Stimulated activated memory B cell treated with anti-CD40 and anti-IgM and Interleukin-4, amounts not matched to agents 10 μg/mL and 1 μg/mL and 100 μg/mL, for 72 hours (primary cell): ENCODE measurements around the gene CDK12.
"Not testable (repeated sequence)": the region's sequence is repeated elsewhere in the genome, so short reads cannot be mapped to it uniquely, and the experiment has no call there.

Experiments used
- ATAC-seq: fragments of 150-1000 bp; cut with Tn5 transposase; 2 replicates; pipeline ENCODE4 v1.10.0; 2021
- H3K27ac Mint-ChIP-seq: one replicate; pipeline ENCODE4 v1.8.0; 2022; ENCODE audit warnings: mild to moderate bottlenecking, mixed read lengths
- H3K27me3 Mint-ChIP-seq: one replicate; pipeline ENCODE4 v1.8.0; 2022; ENCODE audit warnings: mixed read lengths
- H3K36me3 Mint-ChIP-seq: one replicate; pipeline ENCODE4 v1.8.0; 2022; ENCODE audit warnings: mixed read lengths
- H3K4me1 Mint-ChIP-seq: one replicate; pipeline ENCODE4 v1.8.0; 2022; ENCODE audit warnings: mixed read lengths
- H3K4me3 Mint-ChIP-seq: one replicate; pipeline ENCODE4 v1.8.0; 2022; ENCODE audit warnings: mild to moderate bottlenecking, moderate library complexity, mixed read lengths
- H3K9me3 Mint-ChIP-seq: one replicate; pipeline ENCODE4 v1.8.0; 2022; ENCODE audit warnings: mixed read lengths

Gene CDK12

DNA sequence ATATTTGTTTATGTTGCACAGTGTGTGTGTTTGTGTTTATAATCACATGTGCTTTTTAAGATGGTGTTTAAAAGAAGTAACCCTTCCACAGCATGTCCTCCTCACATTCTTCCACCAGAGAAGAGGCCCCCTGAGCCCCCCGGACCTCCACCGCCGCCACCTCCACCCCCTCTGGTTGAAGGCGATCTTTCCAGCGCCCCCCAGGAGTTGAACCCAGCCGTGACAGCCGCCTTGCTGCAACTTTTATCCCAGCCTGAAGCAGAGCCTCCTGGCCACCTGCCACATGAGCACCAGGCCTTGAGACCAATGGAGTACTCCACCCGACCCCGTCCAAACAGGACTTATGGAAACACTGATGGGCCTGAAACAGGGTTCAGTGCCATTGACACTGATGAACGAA, 69.2 kb downstream of the CDK12 start:
- Mint-ChIP-seq H3K4me3 (no peak overlapping the region), H3K36me3 (peaks cover 43% of the 10 kb centered on the region), H3K4me1 (peaks cover 11% of the 10 kb centered on the region), H3K9me3 (no peaks in the 10 kb centered on the region), H3K27me3 (no peaks in the 10 kb centered on the region), H3K27ac (no peak overlapping the region)
- ATAC-seq: no peak

DNA sequence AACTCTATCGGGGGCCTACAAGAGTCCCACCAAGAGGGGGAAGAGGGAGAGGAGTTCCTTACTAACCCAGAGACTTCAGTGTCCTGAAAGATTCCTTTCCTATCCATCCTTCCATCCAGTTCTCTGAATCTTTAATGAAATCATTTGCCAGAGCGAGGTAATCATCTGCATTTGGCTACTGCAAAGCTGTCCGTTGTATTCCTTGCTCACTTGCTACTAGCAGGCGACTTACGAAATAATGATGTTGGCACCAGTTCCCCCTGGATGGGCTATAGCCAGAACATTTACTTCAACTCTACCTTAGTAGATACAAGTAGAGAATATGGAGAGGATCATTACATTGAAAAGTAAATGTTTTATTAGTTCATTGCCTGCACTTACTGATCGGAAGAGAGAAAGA, 70.0 kb downstream of the CDK12 start:
- H3K36me3 Mint-ChIP-seq: peaks cover 37% of the 10 kb centered on the region
- no peak overlapping the region for H3K4me3 Mint-ChIP-seq
- peaks cover 11% of the 10 kb centered on the region for H3K4me1 Mint-ChIP-seq

GRCh38 chr17:39533891-39534290, 72.6 kb downstream of the CDK12 start:
- peaks cover 22% of the 10 kb centered on the region for H3K4me1 Mint-ChIP-seq
- H3K27me3 Mint-ChIP-seq: no peaks in the 10 kb centered on the region
- ATAC-seq: no peak
- peaks cover 32% of the 10 kb centered on the region for H3K36me3 Mint-ChIP-seq
- H3K4me3 Mint-ChIP-seq: no peak overlapping the region
- no peaks in the 10 kb centered on the region for H3K9me3 Mint-ChIP-seq
- H3K27ac Mint-ChIP-seq: no peak overlapping the region

More for the DNA sequence above, 70.0 kb downstream of the CDK12 start:
- ATAC-seq: no peak
- Mint-ChIP-seq H3K9me3 (no peaks in the 10 kb centered on the region), H3K27me3 (no peaks in the 10 kb centered on the region), H3K27ac (peak overlapping the region; percentile 57)

GRCh38 chr17:39534768-39535405, 73.6 kb downstream of the CDK12 start:
- no peak for ATAC-seq
- H3K4me1 Mint-ChIP-seq: peaks cover 28% of the 10 kb centered on the region
- H3K9me3 Mint-ChIP-seq: no peaks in the 10 kb centered on the region
- peaks cover 32% of the 10 kb centered on the region for H3K36me3 Mint-ChIP-seq
- no peaks in the 10 kb centered on the region for H3K27me3 Mint-ChIP-seq
- no peak overlapping the region for H3K4me3 Mint-ChIP-seq
- H3K27ac Mint-ChIP-seq: no peak overlapping the region

DNA sequence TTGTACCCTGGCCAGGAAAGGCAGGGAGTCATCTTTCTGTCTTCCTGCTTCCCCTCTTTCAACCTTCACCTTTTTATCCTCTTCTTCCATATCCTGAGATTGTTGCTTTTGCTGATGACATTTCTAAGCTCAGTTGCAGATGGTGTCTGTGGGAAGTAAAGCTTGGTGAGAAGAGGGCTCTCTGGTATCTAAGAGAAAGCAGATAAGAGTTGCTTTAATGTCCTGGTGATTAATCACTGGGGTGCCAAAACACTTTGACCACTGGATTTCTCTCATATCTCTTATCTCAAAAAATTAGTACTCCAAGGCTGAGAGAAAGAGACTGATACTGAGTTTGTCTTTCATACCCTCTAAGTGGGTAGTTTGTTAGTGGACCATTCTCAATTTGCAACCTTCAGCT, 75.2 kb downstream of the CDK12 start:
- Mint-ChIP-seq H3K4me1 (peaks cover 25% of the 10 kb centered on the region), H3K36me3 (peaks cover 21% of the 10 kb centered on the region), H3K27me3 (no peaks in the 10 kb centered on the region), H3K4me3 (no peak overlapping the region), H3K27ac (no peak overlapping the region), H3K9me3 (no peaks in the 10 kb centered on the region)
- no peak for ATAC-seq

GRCh38 chr17:39537364-39537763, 76.1 kb downstream of the CDK12 start:
- not testable (repeated sequence) for H3K4me3 Mint-ChIP-seq, ATAC-seq, H3K9me3 Mint-ChIP-seq, H3K27me3 Mint-ChIP-seq, H3K27ac Mint-ChIP-seq
- Mint-ChIP-seq H3K4me1 (peaks cover 17% of the 10 kb centered on the region), H3K36me3 (peaks cover 17% of the 10 kb centered on the region)

- Mint-ChIP-seq H3K4me1 (peaks cover 17% of the 10 kb centered on the region), H3K9me3 (no peaks in the 10 kb centered on the region), H3K36me3 (peaks cover 17% of the 10 kb centered on the region), H3K27me3 (no peaks in the 10 kb centered on the region), H3K27ac (no peak overlapping the region), H3K4me3 (no peak overlapping the region)
- no peak for ATAC-seq
These were observed 77.6 kb downstream of the CDK12 start for GRCh38 chr17:39538866-39539265.

- H3K4me3 Mint-ChIP-seq: no peak overlapping the region
- ATAC-seq: no peak
- H3K4me1 Mint-ChIP-seq: peaks cover 17% of the 10 kb centered on the region
- H3K27me3 Mint-ChIP-seq: no peaks in the 10 kb centered on the region
- no peaks in the 10 kb centered on the region for H3K9me3 Mint-ChIP-seq
- H3K27ac Mint-ChIP-seq: no peak overlapping the region
- H3K36me3 Mint-ChIP-seq: peaks cover 18% of the 10 kb centered on the region
These were observed 79.3 kb downstream of the CDK12 start for GRCh38 chr17:39540611-39541010.

DNA sequence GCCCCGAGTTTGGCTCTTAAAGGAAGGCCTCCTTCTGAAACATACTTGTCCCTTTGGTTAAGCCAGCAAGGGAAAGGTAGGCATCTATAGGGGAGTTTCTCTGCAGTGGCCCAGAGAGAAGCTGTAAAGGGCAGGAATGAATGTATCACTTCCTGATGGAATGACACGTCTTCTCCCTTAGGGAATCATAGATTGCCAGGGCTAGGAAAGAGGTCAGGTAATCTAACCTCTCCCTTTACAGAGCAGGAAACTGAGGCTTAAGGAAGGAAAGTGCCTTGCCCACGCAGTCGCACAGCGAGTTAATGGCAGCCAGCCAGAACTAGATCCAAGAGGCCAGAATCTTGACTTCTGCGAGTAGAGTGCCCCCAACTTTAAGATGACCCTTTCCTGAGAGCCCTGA, 80.4 kb downstream of the CDK12 start:
- Mint-ChIP-seq H3K36me3 (peaks cover 28% of the 10 kb centered on the region), H3K4me3 (no peak overlapping the region), H3K4me1 (peaks cover 22% of the 10 kb centered on the region), H3K9me3 (no peaks in the 10 kb centered on the region), H3K27ac (no peak overlapping the region), H3K27me3 (no peaks in the 10 kb centered on the region)
- no peak for ATAC-seq

- H3K27me3 Mint-ChIP-seq: no peaks in the 10 kb centered on the region
- no peak for ATAC-seq
- no peaks in the 10 kb centered on the region for H3K9me3 Mint-ChIP-seq
- H3K27ac Mint-ChIP-seq: no peak overlapping the region
- H3K4me3 Mint-ChIP-seq: no peak overlapping the region
- peaks cover 31% of the 10 kb centered on the region for H3K36me3 Mint-ChIP-seq
- H3K4me1 Mint-ChIP-seq: peaks cover 27% of the 10 kb centered on the region
These were observed 81.9 kb downstream of the CDK12 start for GRCh38 chr17:39543176-39543575.

DNA sequence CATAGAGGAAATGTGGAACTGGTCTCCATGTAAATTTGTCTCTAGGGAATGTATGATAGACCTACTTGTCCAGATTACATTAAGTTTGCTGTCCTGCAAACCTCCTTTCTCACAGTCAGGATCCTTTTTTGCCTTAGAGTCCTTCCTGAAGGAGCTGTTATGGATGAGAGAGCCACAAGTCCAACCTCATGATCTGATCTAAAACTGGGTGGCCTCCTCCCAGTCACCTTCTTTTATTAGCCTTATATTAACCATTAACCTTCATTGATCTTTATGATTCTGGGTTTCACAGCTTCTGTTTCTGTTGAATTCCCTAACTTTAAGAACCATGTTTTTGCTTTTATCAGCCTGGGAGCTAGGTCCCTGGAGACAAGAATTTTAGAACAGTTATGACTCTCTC, 82.4 kb downstream of the CDK12 start:
- H3K27ac Mint-ChIP-seq: no peak overlapping the region
- H3K4me1 Mint-ChIP-seq: peaks cover 22% of the 10 kb centered on the region
- no peak for ATAC-seq
- H3K4me3 Mint-ChIP-seq: no peak overlapping the region
- H3K9me3 Mint-ChIP-seq: no peaks in the 10 kb centered on the region
- H3K36me3 Mint-ChIP-seq: peaks cover 30% of the 10 kb centered on the region
- no peaks in the 10 kb centered on the region for H3K27me3 Mint-ChIP-seq

GRCh38 chr17:39544361-39544760, 83.1 kb downstream of the CDK12 start:
- ATAC-seq: not testable (repeated sequence)

DNA sequence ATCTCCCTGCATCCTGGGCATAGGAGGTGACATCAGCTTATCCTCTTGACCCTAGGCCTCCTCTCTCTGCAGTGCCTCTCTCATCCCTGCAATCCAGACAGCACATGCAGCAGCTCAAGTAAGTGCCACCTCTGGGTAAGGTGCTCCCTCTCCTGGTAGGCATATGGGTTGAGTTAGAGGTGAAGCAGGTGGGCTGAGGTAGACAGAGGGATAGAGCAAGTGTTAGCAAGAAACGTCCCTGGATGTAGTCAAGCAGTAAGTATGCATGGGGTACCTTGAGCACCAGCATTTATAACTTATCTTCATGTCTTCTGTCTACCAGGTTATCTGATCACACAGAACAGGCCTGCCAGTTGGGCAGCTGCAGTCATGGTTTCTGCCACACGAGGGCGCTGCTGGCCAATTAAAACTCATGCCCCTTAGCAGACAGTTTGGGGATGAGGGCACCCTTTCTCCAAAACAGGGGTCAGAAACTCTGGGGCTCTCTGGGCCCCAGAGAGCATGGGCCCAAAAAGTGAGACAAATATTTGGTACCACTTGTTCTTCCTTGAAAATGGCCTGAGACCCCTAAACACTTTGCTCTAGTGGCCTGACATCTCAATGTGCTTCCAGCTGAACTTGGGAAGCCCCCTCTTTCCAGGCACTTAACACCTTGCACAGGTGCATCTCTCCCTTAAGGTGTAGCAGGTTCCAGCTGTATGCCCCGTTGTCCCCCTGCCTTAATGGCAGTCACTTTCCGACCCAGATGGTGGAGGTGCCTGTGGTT, 86.6 kb downstream of the CDK12 start:
- Mint-ChIP-seq H3K36me3 (peaks cover 64% of the 10 kb centered on the region), H3K4me1 (peaks cover 43% of the 10 kb centered on the region), H3K27ac (no peak overlapping the region), H3K4me3 (no peak overlapping the region), H3K9me3 (no peaks in the 10 kb centered on the region), H3K27me3 (no peaks in the 10 kb centered on the region)
- peak; percentile 75 for ATAC-seq

More at GRCh38 chr17:39544361-39544760, 83.1 kb downstream of the CDK12 start:
- Mint-ChIP-seq H3K4me1 (peaks cover 19% of the 10 kb centered on the region), H3K36me3 (peaks cover 35% of the 10 kb centered on the region)
- not testable (repeated sequence) for H3K27me3 Mint-ChIP-seq, H3K9me3 Mint-ChIP-seq, H3K27ac Mint-ChIP-seq, H3K4me3 Mint-ChIP-seq

DNA sequence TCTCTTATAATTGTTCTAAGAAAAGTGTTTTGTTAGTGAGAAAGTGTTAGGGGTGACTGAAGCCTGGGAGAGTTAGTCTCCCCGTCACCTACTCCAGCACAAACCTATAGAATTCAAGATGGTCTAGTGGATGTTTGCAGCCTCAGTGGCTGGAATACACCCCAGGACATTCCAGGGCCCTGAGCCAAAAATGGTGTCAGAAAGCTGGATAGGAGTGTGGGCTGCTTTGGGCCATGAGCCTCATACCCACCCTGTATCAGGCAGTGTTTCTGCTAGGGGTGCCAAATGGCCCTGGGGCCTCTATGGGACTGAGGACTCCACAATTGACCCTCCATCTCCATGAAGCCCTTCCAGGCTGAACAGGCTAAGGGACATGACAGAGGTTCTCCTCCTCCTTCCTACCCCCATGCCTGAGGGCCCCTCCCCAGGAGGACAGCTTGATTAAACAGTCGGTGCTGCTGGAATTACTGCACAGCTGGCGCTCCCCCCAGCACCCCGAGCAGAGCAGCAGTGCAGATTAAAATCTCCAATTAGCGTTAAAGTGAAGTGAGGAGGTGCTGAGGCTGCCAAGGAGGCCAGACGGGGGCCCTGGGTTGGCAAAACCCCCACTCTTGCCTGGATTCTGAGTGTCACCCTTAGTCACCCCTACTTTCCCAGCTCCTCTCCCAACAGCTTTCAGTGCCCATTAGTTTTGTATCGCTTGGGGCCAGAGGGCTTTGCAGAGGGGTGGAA, 87.4 kb downstream of the CDK12 start:
- no peak overlapping the region for H3K27ac Mint-ChIP-seq
- no peak overlapping the region for H3K4me3 Mint-ChIP-seq
- no peaks in the 10 kb centered on the region for H3K27me3 Mint-ChIP-seq
- H3K36me3 Mint-ChIP-seq: peaks cover 72% of the 10 kb centered on the region
- no peaks in the 10 kb centered on the region for H3K9me3 Mint-ChIP-seq
- H3K4me1 Mint-ChIP-seq: peaks cover 43% of the 10 kb centered on the region
- ATAC-seq: no peak

- Mint-ChIP-seq H3K36me3 (peaks cover 78% of the 10 kb centered on the region), H3K27me3 (no peaks in the 10 kb centered on the region), H3K9me3 (no peaks in the 10 kb centered on the region), H3K4me3 (no peak overlapping the region), H3K27ac (peak overlapping the region; percentile 68), H3K4me1 (peaks cover 43% of the 10 kb centered on the region)
- no peak for ATAC-seq
These were observed 88.7 kb downstream of the CDK12 start for GRCh38 chr17:39549747-39550573.
